ENCODE measurements around the gene CBX8. TPM values are rescaled to one million over a fixed set of nuclear protein-coding genes. Genes with fewer than 3 reads are reported as not detected.
A peak's percentile ranks its signal among the peaks of the same experiment; 100 is the strongest.

Gene CBX8
- total RNA-seq, 2 donors from 2014 or later = 1.5 to 5.6 TPM

GRCh38 chr17:79792984-79793923 is 3.6 kb downstream of the CBX8 start:
- Mint-ChIP-seq H3K27ac (no peak overlapping the region), H3K9me3 (no peaks in the 10 kb centered on the region), H3K36me3 (no peaks in the 10 kb centered on the region)
- no peak for DNase-seq (ENCODE audit: low spot score in 2 of 2)
- ATAC-seq = no peak

- DNase-seq (ENCODE audit: low spot score in 2 of 2) (no peak), ATAC-seq (no peak)
- no peaks in the 10 kb centered on the region for H3K36me3 Mint-ChIP-seq
- no peaks in the 10 kb centered on the region for H3K9me3 Mint-ChIP-seq
- no peak overlapping the region for H3K27ac Mint-ChIP-seq
Observed at GRCh38 chr17:79792341-79792871, 4.5 kb downstream of the CBX8 start.

- no peaks in the 10 kb centered on the region for H3K9me3 Mint-ChIP-seq
- ATAC-seq = no peak
- no peak overlapping the region for H3K27ac Mint-ChIP-seq
- H3K36me3 Mint-ChIP-seq = no peaks in the 10 kb centered on the region
- DNase-seq (ENCODE audit: low spot score in 2 of 2) = no peak
Observed at GRCh38 chr17:79791735-79792161, 5.1 kb downstream of the CBX8 start.

- H3K9me3 Mint-ChIP-seq = no peaks in the 10 kb centered on the region
- no peak overlapping the region for H3K27ac Mint-ChIP-seq
- no peaks in the 10 kb centered on the region for H3K36me3 Mint-ChIP-seq
- DNase-seq (ENCODE audit: low spot score in 2 of 2) = no peak
- peak; percentile 24 to 28 for ATAC-seq
Observed at GRCh38 chr17:79790805-79791734, 5.8 kb downstream of the CBX8 start.

- Mint-ChIP-seq H3K27ac (no peak overlapping the region), H3K36me3 (no peaks in the 10 kb centered on the region), H3K9me3 (no peaks in the 10 kb centered on the region)
- DNase-seq (ENCODE audit: low spot score in 2 of 2) (peak in 1 of 2 donors; percentile 59), ATAC-seq (peak; percentile 61 to 71)
Observed at GRCh38 chr17:79789943-79790804, 6.7 kb downstream of the CBX8 start.

GRCh38 chr17:79788989-79789942 is 7.6 kb downstream of the CBX8 start:
- ATAC-seq = peak in 1 of 2 donors; percentile 8
- DNase-seq (ENCODE audit: low spot score in 2 of 2) = no peak
- H3K9me3 Mint-ChIP-seq = no peaks in the 10 kb centered on the region
- H3K27ac Mint-ChIP-seq = no peak overlapping the region
- no peaks in the 10 kb centered on the region for H3K36me3 Mint-ChIP-seq

GRCh38 chr17:79788455-79788854 is 8.4 kb downstream of the CBX8 start:
- H3K36me3 Mint-ChIP-seq = no peaks in the 10 kb centered on the region
- ATAC-seq = no peak
- H3K9me3 Mint-ChIP-seq = no peaks in the 10 kb centered on the region
- H3K27ac Mint-ChIP-seq = no peak overlapping the region
- DNase-seq (ENCODE audit: low spot score in 2 of 2) = no peak

GRCh38 chr17:79786930-79787643 is 9.8 kb downstream of the CBX8 start:
- H3K27ac Mint-ChIP-seq = no peak overlapping the region
- ATAC-seq = no peak

GRCh38 chr17:79785900-79786810 is 10.7 kb downstream of the CBX8 start:
- ATAC-seq (no peak), DNase-seq (ENCODE audit: low spot score in 2 of 2) (no peak)
- Mint-ChIP-seq H3K9me3 (no peaks in the 10 kb centered on the region), H3K36me3 (no peaks in the 10 kb centered on the region), H3K27ac (no peak overlapping the region)

More at GRCh38 chr17:79786930-79787643, 9.8 kb downstream of the CBX8 start:
- no peak for DNase-seq (ENCODE audit: low spot score in 2 of 2)
- Mint-ChIP-seq H3K9me3 (no peaks in the 10 kb centered on the region), H3K36me3 (no peaks in the 10 kb centered on the region)

GRCh38 chr17:79785017-79785899 is 11.6 kb downstream of the CBX8 start:
- no peaks in the 10 kb centered on the region for H3K9me3 Mint-ChIP-seq
- ATAC-seq = no peak
- H3K27ac Mint-ChIP-seq = no peak overlapping the region
- no peak for DNase-seq (ENCODE audit: low spot score in 2 of 2)
- H3K36me3 Mint-ChIP-seq = no peaks in the 10 kb centered on the region

- DNase-seq (ENCODE audit: low spot score in 2 of 2) (no peak), ATAC-seq (no peak)
- H3K27ac Mint-ChIP-seq = no peak overlapping the region
- no peaks in the 10 kb centered on the region for H3K9me3 Mint-ChIP-seq
- no peaks in the 10 kb centered on the region for H3K36me3 Mint-ChIP-seq
Observed at GRCh38 chr17:79784353-79785016, 12.4 kb downstream of the CBX8 start.

- Mint-ChIP-seq H3K9me3 (no peaks in the 10 kb centered on the region), H3K36me3 (peaks cover 1 to 4% of the 10 kb centered on the region in 2 donors), H3K27ac (no peak overlapping the region)
- DNase-seq (ENCODE audit: low spot score in 2 of 2) (no peak), ATAC-seq (no peak)
Observed at GRCh38 chr17:79783891-79784290, 13.0 kb downstream of the CBX8 start.
